ENCODE data around the gene RFC1. TPM values are rescaled to one million over a fixed set of nuclear protein-coding genes. Genes with fewer than 3 reads are reported as not detected.
"Not testable (repeated sequence)": the region's sequence is repeated elsewhere in the genome, so short reads cannot be mapped to it uniquely, and the experiment has no call there.

RFC1 gene
- total and polyA plus RNA-seq, 2 donors (not counting 3 experiments of a cell fraction or from before 2014, with no cell fraction given), result 12.9 to 57.1 TPM

- Histone ChIP-seq H3K4me2 (ENCODE audit: insufficient read depth, low read length) (no peak within 1 kb of the TSS), H3K79me2 (ENCODE audit: control insufficient read depth, insufficient read depth, low read length) (no peaks in the 10 kb centered on the region), H3K36me3 (ENCODE audit: control insufficient read depth in 2 of 2, extremely low read depth in 1 of 2, insufficient read depth in 2 of 2, low read length in 2 of 2) (no peaks in the 10 kb centered on the region), H3K9me3 (replicated peaks; ENCODE audit: control insufficient read depth, insufficient read depth, low read length) (no peaks in the 10 kb centered on the region), H4K20me1 (replicated peaks; ENCODE audit: control insufficient read depth, extremely low read depth, insufficient read depth, low read length) (no peaks in the 10 kb centered on the region), H3K9me1 (replicated peaks; ENCODE audit: control insufficient read depth, extremely low read depth, insufficient read depth, low read length) (no peaks in the 10 kb centered on the region), H2AFZ (ENCODE audit: low read depth, low read length) (no peak within 1 kb of the TSS), H3K27me3 (ENCODE audit: control insufficient read depth in 2 of 2, insufficient read depth in 2 of 2, low read length in 2 of 2) (no peaks in the 10 kb centered on the region), H3K9ac (replicated peaks; ENCODE audit: extremely low read depth, insufficient read depth, low read length) (no peak within 1 kb of the TSS), H3K27ac (ENCODE audit: insufficient read depth, low read depth, low read length) (no peak within 1 kb of the TSS), H3K4me3 (replicated peaks in 1 of 3; ENCODE audit: insufficient read depth in 1 of 3, low read depth in 1 of 3, low read length in 3 of 3) (no peak within 1 kb of the TSS), H3K4me1 (ENCODE audit: control insufficient read depth, extremely low read depth, insufficient read depth, low read length) (no peaks in the 10 kb centered on the region)
- no peak for DNase-seq (ENCODE audit: low read depth, low spot score)
- FAIRE-seq, result no peak
- TF ChIP-seq EZH2 (IDR thresholded peaks at IDR 0.05; ENCODE audit: borderline replicate concordance, low read depth, low read length, severe bottlenecking) (no peak), FOS (IDR thresholded peaks at IDR 0.05; ENCODE audit: borderline replicate concordance, insufficient read depth, low read length) (no peak), CTCF (IDR thresholded peaks at IDR 0.05; ENCODE audit: extremely low read depth in 1 of 2, insufficient read depth in 1 of 2, low read depth in 1 of 2, low read length in 2 of 2) (no peak), MYC (IDR thresholded peaks at IDR 0.05; ENCODE audit: low read depth, low read length) (no peak), MAX (IDR thresholded peaks at IDR 0.05; ENCODE audit: insufficient read depth, insufficient read length) (no peak), JUN (IDR thresholded peaks at IDR 0.05; ENCODE audit: borderline replicate concordance, insufficient read depth, insufficient read length, low read depth) (no peak), POLR2A (IDR thresholded peaks at IDR 0.05; ENCODE audit: low read depth, low read length) (no peak), POLR2AphosphoS5 (IDR thresholded peaks at IDR 0.05; ENCODE audit: insufficient read depth, low read depth, low read length) (no peak), GATA2 (IDR thresholded peaks at IDR 0.05; ENCODE audit: insufficient read depth, insufficient read length, low read depth, low read length) (no peak)
- dilution Hi-C loops (cut with MboI; ENCODE audit: extremely low pct_ligation_motif_present, low sequenced_read_pairs), result no loop called here
- POLR2A ChIA-PET, result interaction anchor here (0.5 kb wide), 1 partner anchor 53 kb away, joined by 9 read pairs; no protein-coding TSS in a partner anchor
- no TSS peak for BruUV-seq (replicated peaks)
- intact Hi-C loops (cut with micrococcal nuclease), result no loop called here
- CTCF ChIA-PET, result interaction anchor here (1.0 to 1.6 kb wide), 4 partner anchors 7 to 85 kb away, joined by 3 to 4 read pairs (median 4); no protein-coding TSS in a partner anchor
These were observed 40.8 kb upstream of the RFC1 start, which contains the start of gene KLB for GRCh38 chr4:39406763-39407583. Gene KLB (plus strand): TSS chr4:39406930. CDS start chr4:39406950, 20 bp downstream.

GRCh38 chr4:39401640-39402039 lies 35.5 kb upstream of the RFC1 start:
- DNase-seq (ENCODE audit: low read depth, low spot score); BruUV-seq (replicated peaks); H4K20me1 ChIP-seq (replicated peaks; ENCODE audit: control insufficient read depth, extremely low read depth, insufficient read depth, low read length); H3K4me1 ChIP-seq (ENCODE audit: control insufficient read depth, extremely low read depth, insufficient read depth, low read length); H3K9me3 ChIP-seq (replicated peaks; ENCODE audit: control insufficient read depth, insufficient read depth, low read length); H3K4me3 ChIP-seq (replicated peaks in 1 of 3; ENCODE audit: insufficient read depth in 1 of 3, low read depth in 1 of 3, low read length in 3 of 3); H2AFZ ChIP-seq (ENCODE audit: low read depth, low read length); H3K36me3 ChIP-seq (ENCODE audit: control insufficient read depth in 2 of 2, extremely low read depth in 1 of 2, insufficient read depth in 2 of 2, low read length in 2 of 2); H3K79me2 ChIP-seq (ENCODE audit: control insufficient read depth, insufficient read depth, low read length); H3K4me2 ChIP-seq (ENCODE audit: insufficient read depth, low read length); H3K9me1 ChIP-seq (replicated peaks; ENCODE audit: control insufficient read depth, extremely low read depth, insufficient read depth, low read length); H3K27me3 ChIP-seq (ENCODE audit: control insufficient read depth in 2 of 2, insufficient read depth in 2 of 2, low read length in 2 of 2); POLR2A ChIA-PET; CTCF ChIA-PET; dilution Hi-C loops (cut with MboI; ENCODE audit: extremely low pct_ligation_motif_present, low sequenced_read_pairs); H3K9ac ChIP-seq (replicated peaks; ENCODE audit: extremely low read depth, insufficient read depth, low read length); intact Hi-C loops (cut with micrococcal nuclease); H3K27ac ChIP-seq (ENCODE audit: insufficient read depth, low read depth, low read length); FAIRE-seq: not testable (repeated sequence)

Data from endothelial cell of umbilical vein (primary cell).